C4-2B (cell line): ENCODE results near the gene CHST1.

Experiments used
- H3K27ac ChIP-seq: fragments of 450-650 bp; 2 replicates; pipeline ENCODE4 v1.5.1; 2017
- ZFX ChIP-seq: fragments of 450-650 bp; IDR thresholded peaks from 2 replicates; pipeline ENCODE4 v1.6.1; 2017
- TF ChIP-seq, protein P1 (sequence below): fragments of 450-650 bp; conservative IDR thresholded peaks from 2 replicates; pipeline ENCODE4 v1.5.1; 2017; ENCODE audit warnings: mild to moderate bottlenecking

Gene CHST1

DNA sequence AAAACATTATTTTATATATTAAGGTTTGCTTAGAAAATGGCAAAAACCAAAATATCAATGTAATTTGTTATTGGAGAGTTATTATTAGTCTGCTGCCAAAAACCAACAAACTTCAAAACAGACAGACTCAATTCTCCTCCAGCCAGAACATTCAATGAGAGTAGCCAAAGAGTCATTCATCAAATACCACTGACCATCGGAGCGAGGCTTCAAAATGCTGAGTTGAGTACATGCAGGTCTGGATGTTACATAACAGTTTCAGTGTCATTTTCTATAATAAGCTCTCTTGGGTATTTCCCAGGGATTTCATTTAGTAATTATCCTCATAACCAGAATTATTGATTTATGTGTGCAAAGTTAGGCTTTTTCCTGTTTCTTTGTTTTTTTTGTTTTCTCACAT lies 42.6 kb downstream of the CHST1 start:
- no peak overlapping the region for H3K27ac ChIP-seq
- TF ChIP-seq ZFX: no peak
- TF ChIP-seq, protein P1, sequence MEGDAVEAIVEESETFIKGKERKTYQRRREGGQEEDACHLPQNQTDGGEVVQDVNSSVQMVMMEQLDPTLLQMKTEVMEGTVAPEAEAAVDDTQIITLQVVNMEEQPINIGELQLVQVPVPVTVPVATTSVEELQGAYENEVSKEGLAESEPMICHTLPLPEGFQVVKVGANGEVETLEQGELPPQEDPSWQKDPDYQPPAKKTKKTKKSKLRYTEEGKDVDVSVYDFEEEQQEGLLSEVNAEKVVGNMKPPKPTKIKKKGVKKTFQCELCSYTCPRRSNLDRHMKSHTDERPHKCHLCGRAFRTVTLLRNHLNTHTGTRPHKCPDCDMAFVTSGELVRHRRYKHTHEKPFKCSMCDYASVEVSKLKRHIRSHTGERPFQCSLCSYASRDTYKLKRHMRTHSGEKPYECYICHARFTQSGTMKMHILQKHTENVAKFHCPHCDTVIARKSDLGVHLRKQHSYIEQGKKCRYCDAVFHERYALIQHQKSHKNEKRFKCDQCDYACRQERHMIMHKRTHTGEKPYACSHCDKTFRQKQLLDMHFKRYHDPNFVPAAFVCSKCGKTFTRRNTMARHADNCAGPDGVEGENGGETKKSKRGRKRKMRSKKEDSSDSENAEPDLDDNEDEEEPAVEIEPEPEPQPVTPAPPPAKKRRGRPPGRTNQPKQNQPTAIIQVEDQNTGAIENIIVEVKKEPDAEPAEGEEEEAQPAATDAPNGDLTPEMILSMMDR: no peak

DNA sequence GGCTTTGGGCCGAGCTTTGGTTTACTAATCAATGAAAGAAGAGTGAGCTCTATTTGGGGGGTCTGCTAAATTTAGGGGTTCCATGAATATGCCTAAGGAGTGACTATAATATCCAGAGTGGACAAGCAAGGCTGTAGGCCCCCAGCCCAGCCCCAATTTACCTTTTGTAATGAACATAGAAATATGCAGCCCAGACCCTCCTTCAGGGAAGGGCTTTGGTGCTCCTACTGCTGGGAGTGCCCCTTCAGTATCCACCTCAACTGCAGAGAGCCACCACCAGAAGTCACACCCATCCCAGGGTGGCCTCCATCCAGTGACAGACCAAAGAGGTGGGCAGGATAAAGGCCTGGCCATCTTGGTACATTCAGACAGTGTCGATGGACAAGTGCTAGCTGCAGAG lies 43.1 kb downstream of the CHST1 start:
- no peak overlapping the region for H3K27ac ChIP-seq
- TF ChIP-seq ZFX: no peak
- TF ChIP-seq, protein P1: no peak

DNA sequence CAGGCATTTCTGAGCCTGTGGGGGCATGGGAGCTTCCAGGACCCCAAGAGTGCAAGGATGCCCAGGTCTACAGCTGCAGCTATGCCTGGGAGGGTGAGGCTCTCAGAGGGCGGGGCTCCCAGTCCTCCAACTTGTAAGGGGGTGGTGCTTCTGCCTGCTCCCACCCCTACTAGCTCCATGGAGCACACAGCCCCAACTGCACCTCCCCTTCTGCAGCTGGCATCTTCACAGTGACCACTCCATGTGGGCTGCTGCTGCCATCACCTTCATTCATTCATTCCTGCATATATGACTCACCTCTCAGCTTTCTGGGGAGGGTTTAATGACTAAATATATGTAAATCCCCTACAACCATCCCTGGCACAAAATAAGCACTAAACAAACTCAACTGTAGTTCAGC lies 43.8 kb downstream of the CHST1 start:
- TF ChIP-seq, protein P1: no peak
- TF ChIP-seq ZFX: no peak

DNA sequence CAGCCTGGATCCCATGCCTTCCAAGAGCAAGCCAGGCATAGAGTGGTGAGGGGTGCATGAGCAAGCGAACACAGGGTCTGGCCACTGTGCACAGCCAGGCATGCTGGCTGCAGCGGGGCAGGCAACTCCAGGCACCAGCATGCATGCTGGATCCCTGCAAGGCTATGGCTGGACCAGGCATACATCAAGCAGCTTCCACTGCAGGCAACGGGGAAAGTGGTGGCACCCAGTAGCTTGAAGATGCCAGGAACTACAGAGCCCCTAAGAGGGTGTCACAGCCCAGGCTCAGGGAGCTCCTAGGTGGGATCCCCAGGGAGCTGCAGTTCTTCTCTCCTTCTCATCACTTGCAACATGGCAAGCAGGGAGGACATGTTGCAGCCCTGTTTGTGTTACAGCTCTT lies 45.2 kb downstream of the CHST1 start:
- no peak for TF ChIP-seq ZFX
- TF ChIP-seq, protein P1: no peak
- H3K27ac ChIP-seq: no peak overlapping the region

More for the DNA sequence above, 43.8 kb downstream of the CHST1 start:
- H3K27ac ChIP-seq: no peak overlapping the region

DNA sequence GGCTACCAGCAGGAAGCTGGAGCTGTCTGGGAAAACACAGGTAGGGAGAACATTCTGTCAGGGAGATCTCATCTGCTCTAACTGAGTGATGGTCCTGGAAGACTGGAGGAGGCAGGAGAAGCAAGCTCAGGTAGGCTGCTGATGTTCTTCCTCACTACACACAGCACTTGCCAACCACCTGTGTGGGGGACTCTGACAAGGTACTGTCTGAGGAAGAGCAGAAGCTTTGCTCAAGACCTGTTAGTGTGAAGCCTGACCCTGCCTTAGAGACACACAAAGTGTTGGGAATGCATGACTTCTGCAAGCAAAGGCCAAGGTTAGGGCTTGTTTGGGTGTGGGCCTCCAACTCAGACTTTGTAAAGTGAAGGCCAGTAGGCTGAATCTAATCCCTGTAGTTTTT lies 46.5 kb downstream of the CHST1 start:
- TF ChIP-seq, protein P1: no peak
- no peak for TF ChIP-seq ZFX

DNA sequence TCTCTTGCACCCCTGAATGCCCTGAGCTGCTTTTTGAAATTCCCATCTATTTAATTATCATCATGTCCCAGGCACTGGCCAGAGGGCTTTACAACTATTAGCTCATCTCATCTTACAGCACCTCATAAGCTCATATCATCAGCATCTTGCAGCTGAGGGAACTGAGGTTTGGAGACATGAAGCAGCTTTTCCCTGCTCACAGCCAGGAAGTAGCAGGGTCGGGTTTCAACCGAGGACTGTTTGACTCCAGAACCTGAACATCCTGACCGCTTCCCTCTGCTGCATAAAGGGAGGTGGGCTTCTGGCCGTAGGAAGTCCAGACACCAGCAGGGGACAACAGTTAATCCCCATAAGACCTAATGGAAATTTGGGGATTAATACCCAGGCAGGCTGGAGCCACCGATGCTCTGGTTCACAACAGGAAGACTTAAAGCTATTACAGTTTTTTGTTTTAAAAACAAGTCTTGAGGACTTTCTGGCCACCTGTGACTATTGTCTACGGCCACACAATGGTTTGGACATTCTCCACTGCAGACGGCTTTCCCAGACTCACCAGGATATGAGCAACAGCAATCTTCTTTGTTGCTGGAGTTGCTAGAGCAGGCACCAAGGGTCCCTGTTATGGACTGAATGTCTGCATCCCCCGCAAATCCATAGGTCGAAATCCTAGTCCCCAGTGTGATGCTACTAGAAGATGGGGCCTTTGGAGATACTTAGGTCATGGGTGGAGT lies 47.4 kb downstream of the CHST1 start:
- TF ChIP-seq, protein P1: no peak
- TF ChIP-seq ZFX: no peak
- H3K27ac ChIP-seq: no peak overlapping the region

More for the DNA sequence above, 46.5 kb downstream of the CHST1 start:
- no peak overlapping the region for H3K27ac ChIP-seq

DNA sequence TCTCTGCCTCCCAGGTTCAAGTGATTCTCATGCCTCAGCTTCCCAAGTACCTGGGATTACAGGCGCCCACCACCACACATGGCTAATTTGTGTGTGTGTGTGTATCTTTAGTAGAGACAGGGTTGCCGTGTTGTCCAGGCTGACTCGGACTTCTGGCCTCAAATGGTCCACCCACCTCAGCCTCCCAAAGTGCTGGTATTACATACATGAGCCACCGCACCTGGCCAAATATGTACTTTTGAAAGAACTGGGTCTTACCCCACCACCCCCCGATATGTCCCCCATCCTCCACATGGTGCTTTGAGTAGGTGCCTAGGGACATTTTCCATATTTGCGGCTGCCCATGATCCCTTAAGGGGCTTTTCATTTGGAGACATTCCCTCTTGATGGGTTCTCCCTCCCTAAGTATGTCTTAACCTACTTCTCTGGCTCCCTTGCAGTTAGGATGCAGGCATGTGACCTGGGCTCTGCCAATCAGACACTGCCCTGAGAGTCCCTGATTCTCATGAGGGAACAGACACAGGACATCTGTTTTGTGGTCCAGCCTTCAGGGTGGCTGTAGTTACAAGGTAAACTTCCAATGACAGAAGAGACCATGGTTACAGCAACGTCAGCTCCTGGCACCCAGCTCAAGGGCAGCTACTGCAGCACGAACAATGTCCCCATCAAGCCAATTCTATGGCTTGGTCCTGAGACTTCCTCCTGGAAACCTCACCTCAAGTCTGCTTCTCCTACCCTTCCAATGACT lies 48.4 kb downstream of the CHST1 start:
- no peak for TF ChIP-seq ZFX
- TF ChIP-seq, protein P1: no peak
- H3K27ac ChIP-seq: no peak overlapping the region
